ENCODE measurements around the gene LYRM4.

Gene LYRM4

GRCh38 chr6:5292154-5292553 is 31.4 kb upstream of the LYRM4 start:
- Histone ChIP-seq H3K27ac (ENCODE audit: low read depth, low read length) (no peak overlapping the region), H3K9ac (ENCODE audit: low read length) (no peak overlapping the region), H3K36me3 (ENCODE audit: control insufficient read depth, insufficient read depth, low read length) (no peaks in the 10 kb centered on the region), H3K4me3 (ENCODE audit: low read length) (no peak overlapping the region), H3K27me3 (ENCODE audit: control insufficient read depth, insufficient read depth, low read length) (no peaks in the 10 kb centered on the region), H3K4me1 (ENCODE audit: control insufficient read depth, insufficient read depth, low read length) (peaks cover 12% of the 10 kb centered on the region)

GRCh38 chr6:5290500-5290899 is 29.8 kb upstream of the LYRM4 start:
- H3K4me3 ChIP-seq (ENCODE audit: low read length): no peak overlapping the region
- H3K36me3 ChIP-seq (ENCODE audit: control insufficient read depth, insufficient read depth, low read length): no peaks in the 10 kb centered on the region
- H3K27ac ChIP-seq (ENCODE audit: low read depth, low read length): no peak overlapping the region
- H3K9ac ChIP-seq (ENCODE audit: low read length): no peak overlapping the region
- H3K27me3 ChIP-seq (ENCODE audit: control insufficient read depth, insufficient read depth, low read length): no peaks in the 10 kb centered on the region
- H3K4me1 ChIP-seq (ENCODE audit: control insufficient read depth, insufficient read depth, low read length): peaks cover 12% of the 10 kb centered on the region

GRCh38 chr6:5290097-5290496 is 29.3 kb upstream of the LYRM4 start:
- Histone ChIP-seq H3K36me3 (ENCODE audit: control insufficient read depth, insufficient read depth, low read length) (no peaks in the 10 kb centered on the region), H3K27ac (ENCODE audit: low read depth, low read length) (no peak overlapping the region), H3K4me3 (ENCODE audit: low read length) (no peak overlapping the region), H3K27me3 (ENCODE audit: control insufficient read depth, insufficient read depth, low read length) (no peaks in the 10 kb centered on the region), H3K9ac (ENCODE audit: low read length) (no peak overlapping the region), H3K4me1 (ENCODE audit: control insufficient read depth, insufficient read depth, low read length) (peaks cover 12% of the 10 kb centered on the region)

DNA sequence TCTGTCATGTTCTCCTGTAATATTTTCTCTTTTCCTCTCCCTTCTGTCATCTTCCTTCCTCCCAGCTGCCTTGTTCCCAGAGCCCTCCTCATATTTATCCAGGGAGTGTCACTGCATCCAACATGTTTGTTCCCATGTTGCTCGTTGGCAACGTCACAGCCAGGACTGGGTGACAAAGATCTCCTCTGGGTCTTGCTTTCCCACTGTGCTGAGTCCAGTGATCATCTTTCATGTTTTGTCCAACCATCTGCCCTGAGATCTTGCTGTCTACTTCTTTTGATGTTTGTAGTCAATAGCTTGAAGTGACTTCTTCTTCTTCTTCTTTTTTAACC is 27.2 kb upstream of the LYRM4 start:
- no peak overlapping the region for H3K27ac ChIP-seq (ENCODE audit: low read depth, low read length)
- H3K9ac ChIP-seq (ENCODE audit: low read length): no peak overlapping the region
- no peaks in the 10 kb centered on the region for H3K36me3 ChIP-seq (ENCODE audit: control insufficient read depth, insufficient read depth, low read length)
- H3K4me3 ChIP-seq (ENCODE audit: low read length): no peak overlapping the region
- peaks cover 12% of the 10 kb centered on the region for H3K4me1 ChIP-seq (ENCODE audit: control insufficient read depth, insufficient read depth, low read length)
- H3K27me3 ChIP-seq (ENCODE audit: control insufficient read depth, insufficient read depth, low read length): no peaks in the 10 kb centered on the region

GRCh38 chr6:5287205-5287965 is 26.6 kb upstream of the LYRM4 start:
- H3K27ac ChIP-seq (ENCODE audit: low read depth, low read length): no peak overlapping the region
- H3K4me3 ChIP-seq (ENCODE audit: low read length): no peak overlapping the region
- H3K36me3 ChIP-seq (ENCODE audit: control insufficient read depth, insufficient read depth, low read length): no peaks in the 10 kb centered on the region
- H3K9ac ChIP-seq (ENCODE audit: low read length): no peak overlapping the region
- peaks cover 11% of the 10 kb centered on the region for H3K4me1 ChIP-seq (ENCODE audit: control insufficient read depth, insufficient read depth, low read length)
- no peaks in the 10 kb centered on the region for H3K27me3 ChIP-seq (ENCODE audit: control insufficient read depth, insufficient read depth, low read length)

GRCh38 chr6:5286780-5287179 is 26.0 kb upstream of the LYRM4 start:
- Histone ChIP-seq H3K4me1 (ENCODE audit: control insufficient read depth, insufficient read depth, low read length) (peaks cover 7% of the 10 kb centered on the region), H3K9ac (ENCODE audit: low read length) (no peak overlapping the region), H3K27me3 (ENCODE audit: control insufficient read depth, insufficient read depth, low read length) (no peaks in the 10 kb centered on the region), H3K27ac (ENCODE audit: low read depth, low read length) (no peak overlapping the region), H3K4me3 (ENCODE audit: low read length) (no peak overlapping the region), H3K36me3 (ENCODE audit: control insufficient read depth, insufficient read depth, low read length) (no peaks in the 10 kb centered on the region)

DNA sequence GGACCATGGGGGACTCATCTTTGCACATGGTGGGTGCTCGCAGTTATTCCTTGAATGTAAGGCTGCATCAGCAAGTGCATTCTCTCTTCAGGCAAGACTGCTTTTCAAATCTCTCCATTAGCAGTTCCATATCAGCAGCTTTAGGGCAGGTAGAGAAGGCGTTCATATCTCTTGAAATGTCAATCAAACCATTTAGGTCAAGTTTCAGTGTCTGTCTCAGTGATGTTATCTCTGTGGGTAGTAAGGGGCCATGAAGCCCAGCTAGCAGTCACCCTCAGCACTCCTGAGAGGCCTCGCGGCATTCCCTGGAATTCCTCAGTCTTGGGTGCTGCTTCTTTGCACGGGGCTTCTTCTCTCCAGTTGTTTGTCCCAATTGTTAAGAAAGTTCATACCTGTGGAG is 24.8 kb upstream of the LYRM4 start:
- Histone ChIP-seq H3K27me3 (ENCODE audit: control insufficient read depth, insufficient read depth, low read length) (no peaks in the 10 kb centered on the region), H3K36me3 (ENCODE audit: control insufficient read depth, insufficient read depth, low read length) (no peaks in the 10 kb centered on the region), H3K9ac (ENCODE audit: low read length) (no peak overlapping the region), H3K27ac (ENCODE audit: low read depth, low read length) (no peak overlapping the region), H3K4me1 (ENCODE audit: control insufficient read depth, insufficient read depth, low read length) (peaks cover 7% of the 10 kb centered on the region), H3K4me3 (ENCODE audit: low read length) (no peak overlapping the region)

GRCh38 chr6:5285081-5285480 is 24.3 kb upstream of the LYRM4 start:
- Histone ChIP-seq H3K36me3 (ENCODE audit: control insufficient read depth, insufficient read depth, low read length) (no peaks in the 10 kb centered on the region), H3K27ac (ENCODE audit: low read depth, low read length) (no peak overlapping the region), H3K4me1 (ENCODE audit: control insufficient read depth, insufficient read depth, low read length) (peaks cover 7% of the 10 kb centered on the region)

GRCh38 chr6:5282191-5282623 is 21.5 kb upstream of the LYRM4 start:
- H3K27ac ChIP-seq (ENCODE audit: low read depth, low read length): no peak overlapping the region
- no peaks in the 10 kb centered on the region for H3K36me3 ChIP-seq (ENCODE audit: control insufficient read depth, insufficient read depth, low read length)
- no peaks in the 10 kb centered on the region for H3K27me3 ChIP-seq (ENCODE audit: control insufficient read depth, insufficient read depth, low read length)
- no peaks in the 10 kb centered on the region for H3K4me1 ChIP-seq (ENCODE audit: control insufficient read depth, insufficient read depth, low read length)
- no peak overlapping the region for H3K9ac ChIP-seq (ENCODE audit: low read length)
- no peak overlapping the region for H3K4me3 ChIP-seq (ENCODE audit: low read length)

More at GRCh38 chr6:5285081-5285480, 24.3 kb upstream of the LYRM4 start:
- Histone ChIP-seq H3K27me3 (ENCODE audit: control insufficient read depth, insufficient read depth, low read length) (no peaks in the 10 kb centered on the region), H3K9ac (ENCODE audit: low read length) (no peak overlapping the region), H3K4me3 (ENCODE audit: low read length) (no peak overlapping the region)

GRCh38 chr6:5280920-5281319 is 20.2 kb upstream of the LYRM4 start:
- Histone ChIP-seq H3K4me3 (ENCODE audit: low read length) (no peak overlapping the region), H3K27ac (ENCODE audit: low read depth, low read length) (no peak overlapping the region), H3K9ac (ENCODE audit: low read length) (no peak overlapping the region), H3K4me1 (ENCODE audit: control insufficient read depth, insufficient read depth, low read length) (no peaks in the 10 kb centered on the region), H3K27me3 (ENCODE audit: control insufficient read depth, insufficient read depth, low read length) (no peaks in the 10 kb centered on the region), H3K36me3 (ENCODE audit: control insufficient read depth, insufficient read depth, low read length) (no peaks in the 10 kb centered on the region)

- H3K4me1 ChIP-seq (ENCODE audit: control insufficient read depth, insufficient read depth, low read length): no peaks in the 10 kb centered on the region
- no peaks in the 10 kb centered on the region for H3K27me3 ChIP-seq (ENCODE audit: control insufficient read depth, insufficient read depth, low read length)
- no peak overlapping the region for H3K4me3 ChIP-seq (ENCODE audit: low read length)
- no peak overlapping the region for H3K27ac ChIP-seq (ENCODE audit: low read depth, low read length)
- no peaks in the 10 kb centered on the region for H3K36me3 ChIP-seq (ENCODE audit: control insufficient read depth, insufficient read depth, low read length)
- H3K9ac ChIP-seq (ENCODE audit: low read length): no peak overlapping the region
Observed at GRCh38 chr6:5279891-5280338, 19.2 kb upstream of the LYRM4 start.

- H3K27ac ChIP-seq (ENCODE audit: low read depth, low read length): no peak overlapping the region
- no peak overlapping the region for H3K4me3 ChIP-seq (ENCODE audit: low read length)
- H3K9ac ChIP-seq (ENCODE audit: low read length): no peak overlapping the region
- no peaks in the 10 kb centered on the region for H3K27me3 ChIP-seq (ENCODE audit: control insufficient read depth, insufficient read depth, low read length)
- H3K4me1 ChIP-seq (ENCODE audit: control insufficient read depth, insufficient read depth, low read length): no peaks in the 10 kb centered on the region
- no peaks in the 10 kb centered on the region for H3K36me3 ChIP-seq (ENCODE audit: control insufficient read depth, insufficient read depth, low read length)
Observed at GRCh38 chr6:5278565-5279120, 17.9 kb upstream of the LYRM4 start.

- Histone ChIP-seq H3K36me3 (ENCODE audit: control insufficient read depth, insufficient read depth, low read length) (no peaks in the 10 kb centered on the region), H3K4me1 (ENCODE audit: control insufficient read depth, insufficient read depth, low read length) (no peaks in the 10 kb centered on the region), H3K27me3 (ENCODE audit: control insufficient read depth, insufficient read depth, low read length) (no peaks in the 10 kb centered on the region), H3K4me3 (ENCODE audit: low read length) (no peak overlapping the region), H3K9ac (ENCODE audit: low read length) (no peak overlapping the region), H3K27ac (ENCODE audit: low read depth, low read length) (no peak overlapping the region)
Observed at GRCh38 chr6:5278047-5278446, 17.3 kb upstream of the LYRM4 start.

Measured in rectal smooth muscle tissue (tissue), 1 donor.